Bronchial epithelial cell (primary cell): ENCODE data around the gene LEF1. TPM values are rescaled to one million over a fixed set of nuclear protein-coding genes. Genes with fewer than 3 reads are reported as not detected.

Source experiments
- DNase-seq: peaks from one replicate; pipeline ENCODE4 v3.0.0-alpha.2; 2010; ENCODE audit warnings: low read depth
- FAIRE-seq: peaks from 2 replicates; lab custom pipeline; 2011; peaks lifted over from hg19 to GRCh38; lab: Jason Lieb, UNC
- H3K27me3 ChIP-seq: 2 replicates; pipeline ENCODE4 v1.5.1; 2011; ENCODE audit warnings: low read length; ENCODE audit not compliant: control insufficient read depth, insufficient read depth
- H3K36me3 ChIP-seq: 2 replicates; pipeline ENCODE4 v1.5.1; 2011; ENCODE audit warnings: low read length; ENCODE audit not compliant: control insufficient read depth, insufficient read depth
- H3K4me3 ChIP-seq: 2 replicates; pipeline ENCODE4 v1.5.1; 2011; ENCODE audit warnings: mild to moderate bottlenecking, low read depth, low read length, control low read depth
- CTCF ChIP-seq: IDR thresholded peaks from 2 replicates; pipeline ENCODE4 v1.5.1; 2011; ENCODE audit warnings: mild to moderate bottlenecking, moderate library complexity, low read length, control low read depth, inconsistent platforms; ENCODE audit not compliant: insufficient read depth, severe bottlenecking
- total RNA-seq: library from RNA; depleted of rRNA; stranded (reverse); fragments of >200 nt; gene quantifications from 2 replicates; pipeline ENCODE4 v1.2.1, GENCODE V29; 2014

The LEF1 gene
- total RNA-seq, 1 donor from 2014 or later: not detected

DNA sequence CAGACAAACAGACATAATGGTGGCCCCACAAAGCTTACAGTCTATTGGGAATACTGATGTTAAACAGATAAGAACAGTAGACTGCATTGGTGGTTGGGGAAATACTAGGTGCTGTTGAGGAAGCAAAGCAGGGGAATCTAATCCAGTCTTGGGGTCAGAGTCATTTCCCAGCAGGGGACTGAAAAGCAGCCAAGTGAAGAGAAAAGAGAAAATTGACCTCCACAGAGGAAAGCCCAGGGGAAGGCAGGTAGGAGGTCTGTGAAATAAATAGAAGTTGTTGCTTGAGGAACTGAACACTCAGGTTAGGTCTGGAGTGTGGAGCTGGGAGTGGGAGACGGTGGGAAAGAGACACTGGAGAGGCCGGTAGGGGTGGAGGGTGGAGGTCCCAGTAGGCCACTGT, 33.0 kb upstream of the LEF1 start:
- Histone ChIP-seq H3K4me3 (no peak overlapping the region), H3K36me3 (no peaks in the 10 kb centered on the region), H3K27me3 (no peaks in the 10 kb centered on the region)
- FAIRE-seq: no peak
- no peak for DNase-seq
- TF ChIP-seq CTCF: no peak

- Histone ChIP-seq H3K36me3 (no peaks in the 10 kb centered on the region), H3K4me3 (no peak overlapping the region), H3K27me3 (no peaks in the 10 kb centered on the region)
- DNase-seq (no peak), FAIRE-seq (no peak)
- no peak for TF ChIP-seq CTCF
These were observed 31.1 kb upstream of the LEF1 start for GRCh38 chr4:108199881-108200280.

- no peak overlapping the region for H3K4me3 ChIP-seq
- no peak for TF ChIP-seq CTCF
- FAIRE-seq: no peak
- no peaks in the 10 kb centered on the region for H3K36me3 ChIP-seq
- DNase-seq: no peak
- H3K27me3 ChIP-seq: peaks cover 2% of the 10 kb centered on the region
These were observed 25.3 kb upstream of the LEF1 start for GRCh38 chr4:108193886-108194672.

- Histone ChIP-seq H3K27me3 (peaks cover 2% of the 10 kb centered on the region), H3K36me3 (no peaks in the 10 kb centered on the region), H3K4me3 (no peak overlapping the region)
- DNase-seq (no peak), FAIRE-seq (no peak)
- TF ChIP-seq CTCF: no peak
These were observed 24.2 kb upstream of the LEF1 start for GRCh38 chr4:108192935-108193334.

GRCh38 chr4:108192056-108192455, 23.3 kb upstream of the LEF1 start:
- DNase-seq (no peak), FAIRE-seq (no peak)
- TF ChIP-seq CTCF: no peak
- H3K27me3 ChIP-seq: peaks cover 2% of the 10 kb centered on the region
- no peak overlapping the region for H3K4me3 ChIP-seq
- no peaks in the 10 kb centered on the region for H3K36me3 ChIP-seq

DNA sequence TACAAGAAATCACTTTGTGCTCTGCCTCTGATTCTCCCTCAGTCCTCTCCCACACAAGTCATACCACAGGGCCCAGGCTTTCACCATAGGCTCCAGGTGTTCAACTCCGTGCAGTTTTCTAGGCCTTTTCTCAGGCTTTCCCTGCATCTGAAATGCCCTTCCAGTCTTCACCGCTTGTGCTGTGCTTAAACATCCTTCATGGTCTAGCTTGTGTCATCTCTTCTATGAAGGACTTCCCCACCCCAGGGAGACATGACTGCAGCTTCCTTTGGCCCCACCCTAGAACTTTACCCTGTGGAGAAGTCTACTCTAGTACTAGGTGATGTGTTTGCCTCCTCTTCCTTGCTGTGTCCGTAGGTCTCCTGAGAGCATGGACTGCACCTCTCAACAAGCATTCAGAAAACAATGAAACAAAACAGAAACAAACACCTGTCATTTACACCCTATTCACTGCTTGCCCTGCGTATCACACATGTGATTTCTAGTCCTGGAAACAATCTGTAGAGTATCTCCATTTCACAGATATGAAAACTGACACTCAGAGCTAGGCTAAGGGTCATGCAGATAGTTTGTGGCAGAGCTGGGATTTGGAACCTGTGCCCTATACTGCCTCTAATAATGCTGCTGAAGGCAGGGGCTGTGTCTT, 22.7 kb upstream of the LEF1 start:
- Histone ChIP-seq H3K27me3 (peaks cover 2% of the 10 kb centered on the region), H3K4me3 (no peak overlapping the region), H3K36me3 (no peaks in the 10 kb centered on the region)
- DNase-seq (no peak), FAIRE-seq (no peak)
- no peak for TF ChIP-seq CTCF
